Fibroblast of skin of left biceps (primary cell): ENCODE data around the gene PRELID1.
"Not testable (repeated sequence)": the region's sequence is repeated elsewhere in the genome, so short reads cannot be mapped to it uniquely, and the experiment has no call there.

Experiments
- DNase-seq, 2 experiments: peaks; one replicate each; pipeline ENCODE4 v3.0.0-alpha.2; 2013; ENCODE audit warnings: low read depth in 2 of 2

Gene PRELID1

GRCh38 chr5:177336112-177336511 lies 32.5 kb downstream of the PRELID1 start:
- DNase-seq = no peak

GRCh38 chr5:177336603-177337494 lies 33.2 kb downstream of the PRELID1 start:
- no peak for DNase-seq

- no peak for DNase-seq
Measured at GRCh38 chr5:177338251-177339106, 34.9 kb downstream of the PRELID1 start.

GRCh38 chr5:177339107-177339638 lies 35.6 kb downstream of the PRELID1 start:
- no peak for DNase-seq

- DNase-seq = not testable (repeated sequence)
Measured at GRCh38 chr5:177343000-177343399, 39.4 kb downstream of the PRELID1 start.

GRCh38 chr5:177343777-177344176 lies 40.2 kb downstream of the PRELID1 start:
- DNase-seq = no peak

GRCh38 chr5:177344891-177345290 lies 41.3 kb downstream of the PRELID1 start:
- DNase-seq = no peak

- no peak for DNase-seq
Measured at GRCh38 chr5:177346820-177347219, 43.2 kb downstream of the PRELID1 start.

GRCh38 chr5:177347699-177348098 lies 44.1 kb downstream of the PRELID1 start:
- no peak for DNase-seq

GRCh38 chr5:177349362-177349647 lies 45.7 kb downstream of the PRELID1 start:
- no peak for DNase-seq

GRCh38 chr5:177349762-177350161 lies 46.2 kb downstream of the PRELID1 start:
- DNase-seq = no peak

GRCh38 chr5:177350776-177351391 lies 47.3 kb downstream of the PRELID1 start:
- DNase-seq = no peak

GRCh38 chr5:177351392-177352329 lies 48.1 kb downstream of the PRELID1 start, which contains the start of gene LMAN2:
Gene LMAN2 (minus strand): TSS chr5:177351668. CDS start chr5:177351647, 21 bp downstream.
- DNase-seq = peak; percentile 92 to 93

- DNase-seq = no peak
Measured at GRCh38 chr5:177353093-177353492, 49.5 kb downstream of the PRELID1 start.

- DNase-seq = no peak
Measured at GRCh38 chr5:177354256-177354655, 50.7 kb downstream of the PRELID1 start.

GRCh38 chr5:177354711-177355110 lies 51.1 kb downstream of the PRELID1 start:
- DNase-seq = no peak

GRCh38 chr5:177355162-177355867 lies 51.7 kb downstream of the PRELID1 start:
- no peak for DNase-seq

GRCh38 chr5:177355868-177356168 lies 52.2 kb downstream of the PRELID1 start:
- DNase-seq = no peak
